MM.1S (cell line): ENCODE measurements around the gene H6PD.

ENCODE experiments used
- CTCF ChIP-seq: fragments of 300-600 bp; sonication (generic); IDR thresholded peaks from 2 replicates; pipeline ENCODE4 v1.5.1; 2016; ENCODE audit warnings: antibody characterized with exemption, low read length, mixed read lengths
- EZH2 ChIP-seq: fragments of 300-600 bp; sonication (generic); optimal IDR thresholded peaks from 2 replicates; pipeline ENCODE3; 2017; ENCODE audit warnings: low read depth, mild to moderate bottlenecking, antibody characterized with exemption, low read length, mixed read lengths
- EZH2phosphoT487 ChIP-seq: fragments of 300-600 bp; sonication (generic); IDR thresholded peaks from 2 replicates; pipeline ENCODE4 v1.6.1; 2018; ENCODE audit warnings: antibody characterized with exemption, low read length

- TF ChIP-seq EZH2 (no peak), CTCF (no peak), EZH2phosphoT487 (no peak)
These were observed 986 bp downstream of the H6PD start for GRCh38 chr1:9235560-9235959.
